ENCODE data around the gene SRPK2. TPM values are rescaled to one million over a fixed set of nuclear protein-coding genes. Genes with fewer than 3 reads are reported as not detected.

Gene SRPK2
- total RNA-seq, 2 donors from 2014 or later = 60.3 to 76.2 TPM

GRCh38 chr7:105230486-105230885 is 158.2 kb downstream of the SRPK2 start:
- Histone ChIP-seq H3K4me3 (ENCODE audit: low read length) (no peak overlapping the region), H3K27me3 (ENCODE audit: control insufficient read depth, insufficient read depth, low read length, poor library complexity, severe bottlenecking) (no peaks in the 10 kb centered on the region), H3K27ac (ENCODE audit: low read depth, low read length) (no peak overlapping the region), H3K4me1 (ENCODE audit: control insufficient read depth, insufficient read depth, low read length) (no peaks in the 10 kb centered on the region), H3K36me3 (ENCODE audit: control insufficient read depth, insufficient read depth, low read length) (no peaks in the 10 kb centered on the region), H3K9ac (ENCODE audit: extremely low read depth, low read length, poor library complexity, severe bottlenecking) (no peak overlapping the region), H3K9me3 (ENCODE audit: control insufficient read depth, low read length) (no peaks in the 10 kb centered on the region)
- TF ChIP-seq CTCF (conservative IDR thresholded peaks at IDR 0.05) = no peak
- WGBS, 2 experiments (ENCODE audit: insufficient coverage in 1 of 2, insufficient read length in 1 of 2) = 88 to 100% methylated on average over 3 of the region's 3 CpGs
- peaks cover 6% of the 10 kb centered on the region for H3K36me3 Mint-ChIP-seq (ENCODE audit: low read depth)
- DNase-seq = no peak
- no peak overlapping the region for H3K4me3 Mint-ChIP-seq
- H3K27me3 Mint-ChIP-seq (ENCODE audit: insufficient read depth) = no peaks in the 10 kb centered on the region
- no peaks in the 10 kb centered on the region for H3K9me3 Mint-ChIP-seq
- H3K4me1 Mint-ChIP-seq = peaks cover 11% of the 10 kb centered on the region
- no peak overlapping the region for H3K27ac Mint-ChIP-seq

- H3K27ac Mint-ChIP-seq = no peak overlapping the region
Measured at GRCh38 chr7:105229641-105230040, 159.1 kb downstream of the SRPK2 start.

DNA sequence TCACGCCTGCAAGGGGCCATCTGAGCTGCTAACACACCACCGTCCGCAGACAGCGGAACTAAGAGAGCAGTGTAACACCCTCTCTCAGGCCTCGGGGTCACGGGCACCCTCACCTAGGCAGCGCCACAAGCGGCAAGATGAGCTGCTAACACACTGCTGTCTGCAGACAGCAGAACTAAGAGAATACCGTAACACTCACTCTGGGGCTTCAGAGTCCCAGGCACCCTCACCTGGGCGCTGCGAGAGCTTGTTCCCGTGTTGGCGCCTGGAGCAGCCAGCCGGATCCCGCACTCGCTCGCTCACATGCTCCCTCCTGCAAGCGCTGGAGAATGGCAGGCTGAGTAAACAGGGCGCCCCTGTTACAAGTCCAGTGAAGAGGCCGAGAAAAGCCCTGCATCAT is 160.2 kb downstream of the SRPK2 start:
- peak; percentile 35 for TF ChIP-seq CTCF (conservative IDR thresholded peaks at IDR 0.05)
- H3K27ac Mint-ChIP-seq = peak overlapping the region; percentile 70
- H3K4me1 Mint-ChIP-seq = peaks cover 10% of the 10 kb centered on the region
- H3K9ac ChIP-seq (ENCODE audit: extremely low read depth, low read length, poor library complexity, severe bottlenecking) = no peak overlapping the region
- 93 to 95% methylated on average over 19 to 20 of the region's 20 CpGs for WGBS, 2 experiments (ENCODE audit: insufficient coverage in 1 of 2, insufficient read length in 1 of 2)
- H3K36me3 Mint-ChIP-seq (ENCODE audit: low read depth) = peaks cover 6% of the 10 kb centered on the region
- peak overlapping the region; percentile 6 for H3K4me3 Mint-ChIP-seq
- DNase-seq = peak; percentile 89
- no peaks in the 10 kb centered on the region for H3K27me3 ChIP-seq (ENCODE audit: control insufficient read depth, insufficient read depth, low read length, poor library complexity, severe bottlenecking)
- H3K4me3 ChIP-seq (ENCODE audit: low read length) = no peak overlapping the region
- H3K27me3 Mint-ChIP-seq (ENCODE audit: insufficient read depth) = no peaks in the 10 kb centered on the region
- H3K4me1 ChIP-seq (ENCODE audit: control insufficient read depth, insufficient read depth, low read length) = no peaks in the 10 kb centered on the region
- no peak overlapping the region for H3K27ac ChIP-seq (ENCODE audit: low read depth, low read length)
- no peaks in the 10 kb centered on the region for H3K9me3 ChIP-seq (ENCODE audit: control insufficient read depth, low read length)
- H3K36me3 ChIP-seq (ENCODE audit: control insufficient read depth, insufficient read depth, low read length) = no peaks in the 10 kb centered on the region
- no peaks in the 10 kb centered on the region for H3K9me3 Mint-ChIP-seq

More at GRCh38 chr7:105229641-105230040, 159.1 kb downstream of the SRPK2 start:
- H3K27me3 ChIP-seq (ENCODE audit: control insufficient read depth, insufficient read depth, low read length, poor library complexity, severe bottlenecking) = no peaks in the 10 kb centered on the region
- 93 to 98% methylated on average over 5 of the region's 5 CpGs for whole genome bisulfite sequencing, 2 experiments (ENCODE audit: insufficient coverage in 1 of 2, insufficient read length in 1 of 2)
- no peaks in the 10 kb centered on the region for H3K9me3 ChIP-seq (ENCODE audit: control insufficient read depth, low read length)
- H3K27ac ChIP-seq (ENCODE audit: low read depth, low read length) = no peak overlapping the region
- no peak for TF ChIP-seq CTCF (conservative IDR thresholded peaks at IDR 0.05)
- H3K27me3 Mint-ChIP-seq (ENCODE audit: insufficient read depth) = no peaks in the 10 kb centered on the region
- DNase-seq = no peak
- H3K4me3 Mint-ChIP-seq = no peak overlapping the region
- no peak overlapping the region for H3K9ac ChIP-seq (ENCODE audit: extremely low read depth, low read length, poor library complexity, severe bottlenecking)
- no peaks in the 10 kb centered on the region for H3K36me3 ChIP-seq (ENCODE audit: control insufficient read depth, insufficient read depth, low read length)
- no peaks in the 10 kb centered on the region for H3K4me1 ChIP-seq (ENCODE audit: control insufficient read depth, insufficient read depth, low read length)
- no peaks in the 10 kb centered on the region for H3K9me3 Mint-ChIP-seq
- no peak overlapping the region for H3K4me3 ChIP-seq (ENCODE audit: low read length)
- peaks cover 14% of the 10 kb centered on the region for H3K4me1 Mint-ChIP-seq
- H3K36me3 Mint-ChIP-seq (ENCODE audit: low read depth) = peaks cover 6% of the 10 kb centered on the region
